ENCODE measurements around the gene ASTE1.

ASTE1 gene, protein sequence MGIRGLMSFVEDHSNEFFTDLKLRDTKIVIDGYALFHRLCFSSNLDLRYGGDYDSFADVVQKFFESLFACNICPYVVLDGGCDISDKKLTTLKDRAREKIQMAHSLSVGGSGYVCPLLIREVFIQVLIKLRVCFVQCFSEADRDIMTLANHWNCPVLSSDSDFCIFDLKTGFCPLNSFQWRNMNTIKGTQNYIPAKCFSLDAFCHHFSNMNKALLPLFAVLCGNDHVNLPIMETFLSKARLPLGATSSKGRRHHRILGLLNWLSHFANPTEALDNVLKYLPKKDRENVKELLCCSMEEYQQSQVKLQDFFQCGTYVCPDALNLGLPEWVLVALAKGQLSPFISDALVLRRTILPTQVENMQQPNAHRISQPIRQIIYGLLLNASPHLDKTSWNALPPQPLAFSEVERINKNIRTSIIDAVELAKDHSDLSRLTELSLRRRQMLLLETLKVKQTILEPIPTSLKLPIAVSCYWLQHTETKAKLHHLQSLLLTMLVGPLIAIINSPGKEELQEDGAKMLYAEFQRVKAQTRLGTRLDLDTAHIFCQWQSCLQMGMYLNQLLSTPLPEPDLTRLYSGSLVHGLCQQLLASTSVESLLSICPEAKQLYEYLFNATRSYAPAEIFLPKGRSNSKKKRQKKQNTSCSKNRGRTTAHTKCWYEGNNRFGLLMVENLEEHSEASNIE

DNA sequence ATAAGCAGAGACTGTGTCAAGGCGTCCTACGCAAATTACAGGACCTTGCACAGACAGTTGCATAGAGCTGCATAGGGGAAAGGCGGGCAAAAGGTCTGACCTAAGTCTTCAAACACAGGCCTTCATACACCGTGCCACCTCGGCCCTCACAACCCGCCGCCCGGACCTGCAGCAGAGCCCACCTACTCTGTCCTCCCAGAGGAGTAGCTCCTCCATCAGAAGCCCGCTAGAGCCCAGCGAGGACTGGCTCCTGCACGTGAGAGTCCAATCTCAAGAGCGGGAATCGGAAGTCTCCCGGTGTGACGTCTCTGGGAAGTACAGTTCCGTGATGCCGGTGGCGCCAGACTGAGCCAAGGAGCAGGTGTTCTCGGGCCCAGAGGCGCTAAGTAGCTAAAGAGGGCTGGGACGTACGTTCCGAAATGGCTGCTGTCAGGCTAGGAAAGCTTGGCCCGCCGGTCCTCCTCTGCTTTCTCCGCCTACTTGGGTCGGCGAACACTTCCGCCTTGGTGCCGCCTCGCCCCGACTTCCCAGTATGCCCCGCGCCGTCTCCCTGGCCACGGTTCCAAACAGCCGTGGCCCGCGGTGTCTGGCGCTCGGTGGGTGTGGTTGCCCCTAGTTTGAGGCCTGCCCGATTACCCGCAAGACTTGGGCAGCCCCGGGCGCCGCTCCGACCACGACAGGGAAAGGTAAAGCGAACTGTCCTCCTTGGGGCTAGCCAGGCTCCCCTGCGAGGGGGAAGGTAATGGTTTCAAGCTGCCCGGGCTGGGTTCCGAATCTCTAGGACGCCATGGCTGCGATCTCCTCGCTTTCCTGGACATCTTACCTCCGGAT lies at the start of gene ASTE1, which contains the start of gene NEK11:
Gene ASTE1 (minus strand): TSS at position 505 of the 831 bp plus-strand sequence. CDS start 1,519 bp downstream, outside the sequence.
Gene NEK11 (plus strand): TSS at position 557 of the 831 bp plus-strand sequence. CDS start 2,832 bp downstream, outside the sequence.
- TF ChIP-seq EGR1 (IDR thresholded peaks at IDR 0.05) = peak; percentile 49; the same call in 1 of the 2 replicates
- TF ChIP-seq, protein P1, sequence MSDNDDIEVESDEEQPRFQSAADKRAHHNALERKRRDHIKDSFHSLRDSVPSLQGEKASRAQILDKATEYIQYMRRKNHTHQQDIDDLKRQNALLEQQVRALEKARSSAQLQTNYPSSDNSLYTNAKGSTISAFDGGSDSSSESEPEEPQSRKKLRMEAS (IDR thresholded peaks at IDR 0.05) = peak; percentile 96
- TF ChIP-seq TEAD4 (IDR thresholded peaks at IDR 0.05) = no peak
- TF ChIP-seq, protein P2, sequence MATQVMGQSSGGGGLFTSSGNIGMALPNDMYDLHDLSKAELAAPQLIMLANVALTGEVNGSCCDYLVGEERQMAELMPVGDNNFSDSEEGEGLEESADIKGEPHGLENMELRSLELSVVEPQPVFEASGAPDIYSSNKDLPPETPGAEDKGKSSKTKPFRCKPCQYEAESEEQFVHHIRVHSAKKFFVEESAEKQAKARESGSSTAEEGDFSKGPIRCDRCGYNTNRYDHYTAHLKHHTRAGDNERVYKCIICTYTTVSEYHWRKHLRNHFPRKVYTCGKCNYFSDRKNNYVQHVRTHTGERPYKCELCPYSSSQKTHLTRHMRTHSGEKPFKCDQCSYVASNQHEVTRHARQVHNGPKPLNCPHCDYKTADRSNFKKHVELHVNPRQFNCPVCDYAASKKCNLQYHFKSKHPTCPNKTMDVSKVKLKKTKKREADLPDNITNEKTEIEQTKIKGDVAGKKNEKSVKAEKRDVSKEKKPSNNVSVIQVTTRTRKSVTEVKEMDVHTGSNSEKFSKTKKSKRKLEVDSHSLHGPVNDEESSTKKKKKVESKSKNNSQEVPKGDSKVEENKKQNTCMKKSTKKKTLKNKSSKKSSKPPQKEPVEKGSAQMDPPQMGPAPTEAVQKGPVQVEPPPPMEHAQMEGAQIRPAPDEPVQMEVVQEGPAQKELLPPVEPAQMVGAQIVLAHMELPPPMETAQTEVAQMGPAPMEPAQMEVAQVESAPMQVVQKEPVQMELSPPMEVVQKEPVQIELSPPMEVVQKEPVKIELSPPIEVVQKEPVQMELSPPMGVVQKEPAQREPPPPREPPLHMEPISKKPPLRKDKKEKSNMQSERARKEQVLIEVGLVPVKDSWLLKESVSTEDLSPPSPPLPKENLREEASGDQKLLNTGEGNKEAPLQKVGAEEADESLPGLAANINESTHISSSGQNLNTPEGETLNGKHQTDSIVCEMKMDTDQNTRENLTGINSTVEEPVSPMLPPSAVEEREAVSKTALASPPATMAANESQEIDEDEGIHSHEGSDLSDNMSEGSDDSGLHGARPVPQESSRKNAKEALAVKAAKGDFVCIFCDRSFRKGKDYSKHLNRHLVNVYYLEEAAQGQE (IDR thresholded peaks at IDR 0.05; ENCODE audit: low read depth) = no peak
- peak; percentile 84 for TF ChIP-seq YY1 (IDR thresholded peaks at IDR 0.05; ENCODE audit: low read depth)
- TF ChIP-seq CREB1 (IDR thresholded peaks at IDR 0.05; ENCODE audit: low read depth) = 0 out of 2 replicates have a peak, but pooled peaks have one; percentile 26
- TF ChIP-seq FOXM1 (IDR thresholded peaks at IDR 0.05; ENCODE audit: borderline replicate concordance, low read depth) = 0 out of 2 replicates have a peak, but pooled peaks have one; percentile 33
- TF ChIP-seq TAF1 (IDR thresholded peaks at IDR 0.05; ENCODE audit: low read depth) = peak; percentile 59

DNA sequence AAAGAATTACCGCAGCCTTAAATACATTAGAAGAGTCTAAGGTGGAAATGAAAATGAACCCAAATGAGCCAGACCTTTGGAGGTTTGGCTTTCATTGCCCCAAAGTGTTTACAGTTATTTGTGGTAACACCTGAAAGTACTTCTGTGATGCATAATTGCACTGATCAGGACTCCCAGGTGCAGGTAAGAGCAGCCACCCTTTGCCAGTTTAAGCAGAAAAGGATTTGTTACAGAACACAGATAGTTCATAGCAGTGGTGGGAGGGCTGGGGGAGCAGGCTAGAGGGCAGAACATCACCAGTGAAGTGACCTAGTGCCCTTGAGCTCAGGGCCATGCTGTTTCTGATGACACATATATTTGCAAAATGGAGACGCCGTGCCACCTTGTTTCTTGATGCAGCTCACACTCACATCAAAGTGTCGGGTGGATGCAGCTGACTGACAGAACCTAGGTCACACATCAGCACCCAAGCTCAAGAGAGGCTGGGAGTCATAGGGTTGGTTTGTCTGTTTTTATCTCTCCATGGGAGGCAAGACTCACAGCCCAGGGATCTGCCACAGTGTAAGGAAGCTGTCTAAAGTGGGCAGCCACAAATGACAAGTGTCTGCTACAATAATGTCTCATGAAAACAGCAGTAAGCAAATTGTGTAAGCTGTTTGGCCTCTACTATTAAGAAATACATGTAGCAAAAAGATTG lies 49.2 kb upstream of the ASTE1 start:
- TF ChIP-seq EGR1 (IDR thresholded peaks at IDR 0.05) (no peak), FOXM1 (IDR thresholded peaks at IDR 0.05; ENCODE audit: borderline replicate concordance, low read depth) (no peak), ZBTB7A (IDR thresholded peaks at IDR 0.05; ENCODE audit: low read depth) (no peak), EP300 (IDR thresholded peaks at IDR 0.05; ENCODE audit: borderline replicate concordance) (no peak), TAF1 (IDR thresholded peaks at IDR 0.05; ENCODE audit: low read depth) (no peak), CEBPB (IDR thresholded peaks at IDR 0.05) (no peak), TCF12 (IDR thresholded peaks at IDR 0.05; ENCODE audit: low read depth) (no peak), YY1 (IDR thresholded peaks at IDR 0.05; ENCODE audit: low read depth) (no peak)
- TF ChIP-seq, protein P2 (IDR thresholded peaks at IDR 0.05; ENCODE audit: low read depth) = no peak

DNA sequence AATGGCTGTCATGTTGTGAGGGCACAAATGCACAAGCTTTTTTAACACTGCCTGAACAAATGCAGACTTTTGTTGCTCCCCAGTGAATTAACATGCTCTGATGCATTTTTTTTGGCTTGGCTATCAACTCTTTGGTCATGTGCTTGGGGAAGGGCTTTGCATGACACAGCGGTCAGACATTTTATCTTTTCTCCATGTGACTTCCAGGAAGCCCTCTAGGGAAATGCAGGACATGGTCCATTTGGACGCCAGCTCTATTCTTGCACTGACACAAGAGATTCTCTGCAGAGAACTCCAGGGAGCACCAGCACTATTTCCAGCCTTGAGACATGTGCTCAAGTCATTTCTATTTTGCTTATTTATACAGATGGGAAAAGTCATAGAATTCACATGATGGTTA lies 46.2 kb upstream of the ASTE1 start:
- TF ChIP-seq, protein P2 (IDR thresholded peaks at IDR 0.05; ENCODE audit: low read depth) = no peak
- TF ChIP-seq TAF1 (IDR thresholded peaks at IDR 0.05; ENCODE audit: low read depth) (no peak), YY1 (IDR thresholded peaks at IDR 0.05; ENCODE audit: low read depth) (no peak), ZBTB7A (IDR thresholded peaks at IDR 0.05; ENCODE audit: low read depth) (no peak), NFIC (IDR thresholded peaks at IDR 0.05) (no peak), EGR1 (IDR thresholded peaks at IDR 0.05) (no peak), CEBPB (IDR thresholded peaks at IDR 0.05) (no peak), RAD21 (IDR thresholded peaks at IDR 0.05; ENCODE audit: low read depth) (no peak), EP300 (IDR thresholded peaks at IDR 0.05; ENCODE audit: borderline replicate concordance) (no peak)
- TF ChIP-seq, protein P3, sequence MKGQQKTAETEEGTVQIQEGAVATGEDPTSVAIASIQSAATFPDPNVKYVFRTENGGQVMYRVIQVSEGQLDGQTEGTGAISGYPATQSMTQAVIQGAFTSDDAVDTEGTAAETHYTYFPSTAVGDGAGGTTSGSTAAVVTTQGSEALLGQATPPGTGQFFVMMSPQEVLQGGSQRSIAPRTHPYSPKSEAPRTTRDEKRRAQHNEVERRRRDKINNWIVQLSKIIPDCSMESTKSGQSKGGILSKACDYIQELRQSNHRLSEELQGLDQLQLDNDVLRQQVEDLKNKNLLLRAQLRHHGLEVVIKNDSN (IDR thresholded peaks at IDR 0.05) = no peak
- TF ChIP-seq, protein P1 (IDR thresholded peaks at IDR 0.05) = no peak

All from Ishikawa (cell line).